Stimulated activated CD4-positive, alpha-beta T cell treated with anti-CD3 and anti-CD28 coated beads, TNF-alpha, amount 100 ng/mL, for 24 hours (primary cell): ENCODE measurements around the gene SCAPER.
"Not testable (repeated sequence)": the region's sequence is repeated elsewhere in the genome, so short reads cannot be mapped to it uniquely, and the experiment has no call there.

ENCODE experiments used
- DNase-seq, 3 experiments: peaks; one replicate each; pipeline ENCODE4 v3.0.0-alpha.2; 2020; ENCODE audit warnings: low read depth in 3 of 3

The SCAPER gene

DNA sequence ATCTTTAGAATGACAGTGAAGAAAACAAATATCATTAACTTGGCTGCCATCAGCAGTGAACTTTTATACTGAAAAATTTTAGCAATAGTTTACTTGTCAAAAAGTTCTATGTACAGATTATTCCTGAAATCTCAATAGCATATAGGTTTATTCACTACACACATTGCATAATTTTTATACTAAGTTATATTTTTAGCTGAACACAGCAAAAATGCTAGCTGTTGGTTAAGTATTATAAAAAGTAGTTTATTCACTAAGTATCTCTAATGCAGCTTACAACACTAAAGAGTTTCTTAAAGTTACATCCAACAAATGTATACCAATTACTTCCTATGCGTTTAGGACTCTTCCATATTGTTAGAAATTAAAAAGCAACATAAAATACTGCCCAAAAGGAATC, 131.9 kb downstream of the SCAPER start:
- DNase-seq, result no peak

DNA sequence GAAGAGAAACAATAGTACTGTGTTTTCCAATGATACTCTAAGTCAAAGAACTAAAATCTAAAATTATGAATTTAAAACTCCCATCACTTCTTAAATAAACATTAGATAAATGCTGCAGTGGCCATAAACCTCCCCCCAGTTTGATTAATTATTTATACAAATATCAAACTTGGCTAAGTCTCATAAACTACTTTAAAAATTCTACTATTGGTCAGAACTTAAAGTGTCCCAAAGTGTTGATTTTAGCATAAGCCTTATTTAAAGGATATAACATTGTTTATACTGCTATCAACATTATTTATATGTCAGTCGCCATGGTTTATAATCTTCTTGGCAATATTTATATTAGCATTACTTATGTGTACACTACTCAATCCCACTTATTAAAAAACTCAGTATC, 132.4 kb downstream of the SCAPER start:
- DNase-seq, result no peak

- DNase-seq, result no peak
Measured at GRCh38 chr15:76764004-76764403, 141.1 kb downstream of the SCAPER start.

- no peak for DNase-seq
Measured at GRCh38 chr15:76763554-76763953, 141.6 kb downstream of the SCAPER start.

GRCh38 chr15:76756381-76756780, 148.8 kb downstream of the SCAPER start:
- no peak for DNase-seq

DNA sequence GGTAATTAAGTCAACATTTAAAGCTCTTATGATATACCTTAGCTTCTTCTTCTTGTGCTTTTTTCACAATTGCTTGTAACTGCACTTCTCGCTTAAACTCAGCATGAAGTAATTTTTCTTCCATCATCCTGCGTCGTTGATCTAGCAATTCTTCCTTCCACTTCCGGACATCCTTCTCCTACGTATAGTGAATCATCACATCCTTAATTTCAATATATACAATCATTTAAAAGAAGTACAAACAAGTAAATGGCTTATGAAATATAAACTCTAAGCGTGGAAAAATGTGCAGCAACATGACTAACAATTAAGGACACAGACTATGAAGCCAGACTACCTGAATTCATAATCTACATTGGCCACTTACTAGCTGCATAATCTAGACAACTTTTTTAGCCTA, 151.4 kb downstream of the SCAPER start:
- no peak for DNase-seq

DNA sequence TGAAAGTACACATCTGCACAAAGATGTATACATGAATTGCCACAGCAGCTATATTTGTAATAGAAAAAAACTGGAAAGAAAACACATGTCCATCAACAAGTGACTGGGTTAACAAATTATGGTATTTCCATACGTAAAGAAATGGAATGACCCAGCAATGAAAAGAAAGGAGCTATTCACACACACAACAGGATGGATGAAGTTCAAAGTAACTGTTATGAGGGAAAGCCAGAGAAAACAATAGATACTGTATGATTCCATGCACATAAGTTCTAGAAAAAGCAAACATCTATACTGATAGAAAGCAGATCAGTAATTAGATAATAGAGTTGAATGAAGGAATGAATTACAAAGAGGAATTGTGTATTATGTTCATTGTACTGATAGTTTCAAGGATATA, 152.0 kb downstream of the SCAPER start:
- no peak for DNase-seq

- peak in 1 of 3 experiments; percentile 12 for DNase-seq
Measured at GRCh38 chr15:76752549-76752948, 152.6 kb downstream of the SCAPER start.

DNA sequence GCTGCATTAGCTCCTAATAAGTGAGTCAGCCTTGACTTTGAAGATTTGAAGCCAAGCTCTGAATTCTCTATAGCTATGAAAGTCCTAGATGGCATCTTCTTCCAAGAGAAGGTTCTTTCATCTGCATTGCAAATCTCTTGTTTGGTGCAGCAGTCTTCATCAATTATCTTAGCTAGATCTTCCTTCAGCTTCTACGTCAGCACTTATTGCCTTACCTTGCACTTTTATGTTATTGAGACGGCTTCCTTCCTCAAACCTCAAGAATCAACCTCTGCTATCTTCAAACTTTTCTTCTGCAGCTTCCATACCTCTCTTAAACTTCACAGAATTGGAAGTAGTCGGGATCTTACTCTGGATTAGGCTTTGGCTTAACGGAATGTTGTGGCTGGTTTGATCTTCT, 167.6 kb downstream of the SCAPER start:
- no peak for DNase-seq

- peak in 1 of 3 experiments; percentile 2 for DNase-seq
Measured at GRCh38 chr15:76732321-76732720, 172.8 kb downstream of the SCAPER start.

DNA sequence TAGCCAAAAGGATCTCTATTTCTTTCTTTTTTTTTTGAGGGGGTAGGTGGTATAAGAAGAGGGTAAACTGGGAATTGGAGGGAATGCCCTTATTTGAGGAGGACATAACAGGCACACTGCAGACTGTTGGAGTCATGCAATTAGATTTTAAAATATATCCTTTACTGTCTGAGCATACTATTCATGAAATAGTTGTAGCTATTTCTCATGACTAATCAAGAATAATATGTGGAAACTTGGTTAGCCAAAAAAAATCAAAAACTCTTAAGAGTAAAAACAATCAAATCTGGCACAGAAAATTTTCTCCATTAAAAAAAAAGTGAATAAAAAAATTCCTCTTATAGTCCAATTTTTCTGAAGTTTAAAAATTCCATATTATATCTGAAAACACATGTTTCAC, 174.9 kb downstream of the SCAPER start:
- DNase-seq, result no peak

GRCh38 chr15:76718863-76719262, 186.3 kb downstream of the SCAPER start:
- DNase-seq, result no peak

DNA sequence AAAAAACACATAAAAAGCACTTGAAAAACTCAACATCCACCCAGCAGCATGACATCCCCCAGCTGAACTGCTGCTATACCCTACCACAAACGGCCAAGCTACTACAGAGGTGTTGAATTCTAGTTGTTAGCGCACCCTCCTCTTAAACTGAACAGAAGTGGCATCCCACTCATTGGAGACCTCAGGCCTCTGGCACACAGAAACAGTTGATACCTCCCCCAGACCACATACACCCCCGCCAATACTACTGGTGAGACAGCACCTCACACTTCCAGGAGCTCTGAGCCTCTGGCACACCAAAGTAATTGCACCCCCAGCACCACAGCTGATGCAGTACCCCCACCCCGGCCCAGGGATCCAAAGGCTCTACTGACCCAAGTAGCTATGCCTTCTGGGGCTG, 190.2 kb downstream of the SCAPER start:
- no peak for DNase-seq

GRCh38 chr15:76711351-76711827, 193.8 kb downstream of the SCAPER start:
- DNase-seq, result no peak

GRCh38 chr15:76704032-76704431, 201.1 kb downstream of the SCAPER start:
- DNase-seq, result not testable (repeated sequence)

DNA sequence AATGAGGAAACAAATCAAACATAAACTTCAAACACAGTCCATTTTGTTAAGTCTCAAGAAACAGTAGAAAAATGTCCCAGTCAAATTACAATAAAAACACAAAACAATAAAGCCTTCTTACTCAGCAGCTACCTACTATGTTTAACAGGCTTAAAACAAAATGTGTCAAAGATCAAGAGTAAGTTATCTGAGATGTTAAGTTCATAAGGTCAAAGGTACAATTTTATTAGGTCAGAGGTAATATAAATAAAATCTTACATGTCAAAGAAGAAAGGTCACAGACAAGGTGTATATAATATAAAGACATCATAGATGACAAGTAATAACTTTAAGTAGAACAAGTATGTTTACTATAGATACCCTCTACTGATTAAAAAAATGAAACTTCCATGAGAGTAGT, 208.3 kb downstream of the SCAPER start:
- no peak for DNase-seq

DNA sequence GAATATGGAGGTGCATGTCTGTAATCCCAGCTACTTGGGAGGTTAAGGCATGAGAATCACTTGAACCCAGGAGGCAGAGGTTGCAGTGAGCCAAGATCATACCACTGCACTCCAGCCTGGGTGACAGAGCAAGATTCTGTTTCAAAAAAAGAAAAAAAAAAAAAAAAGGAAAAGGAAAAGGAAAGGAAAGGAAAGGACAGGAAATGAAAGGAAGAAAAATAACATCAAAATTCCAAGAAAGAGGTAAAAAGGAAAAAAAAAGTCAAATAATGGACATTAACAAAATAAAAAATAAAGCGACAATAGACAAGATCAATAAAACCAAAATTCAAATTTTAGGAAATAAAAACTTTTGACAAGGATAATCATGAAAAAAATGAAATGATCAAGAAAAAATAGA, 212.6 kb downstream of the SCAPER start:
- DNase-seq, result not testable (repeated sequence)

DNA sequence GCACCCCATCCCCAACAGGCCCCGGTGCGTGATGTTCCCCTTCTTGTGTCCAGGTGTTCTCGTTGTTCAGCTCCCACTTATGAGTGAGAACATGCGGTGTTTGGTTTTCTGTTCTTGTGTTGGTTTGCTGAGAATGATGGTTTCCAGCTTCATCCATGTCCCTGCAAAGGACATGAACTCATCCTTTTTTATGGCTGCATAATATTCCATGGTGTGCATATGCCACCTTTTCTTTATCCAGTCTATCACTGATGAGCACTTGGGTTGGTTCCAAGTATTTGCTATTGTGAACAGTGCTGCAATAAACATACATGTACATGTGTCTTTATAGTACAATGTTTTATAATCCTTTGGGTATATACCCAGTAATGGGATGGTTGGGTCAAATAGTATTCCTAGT, 217.5 kb downstream of the SCAPER start:
- not testable (repeated sequence) for DNase-seq

GRCh38 chr15:76684002-76684401, 221.1 kb downstream of the SCAPER start:
- no peak for DNase-seq

DNA sequence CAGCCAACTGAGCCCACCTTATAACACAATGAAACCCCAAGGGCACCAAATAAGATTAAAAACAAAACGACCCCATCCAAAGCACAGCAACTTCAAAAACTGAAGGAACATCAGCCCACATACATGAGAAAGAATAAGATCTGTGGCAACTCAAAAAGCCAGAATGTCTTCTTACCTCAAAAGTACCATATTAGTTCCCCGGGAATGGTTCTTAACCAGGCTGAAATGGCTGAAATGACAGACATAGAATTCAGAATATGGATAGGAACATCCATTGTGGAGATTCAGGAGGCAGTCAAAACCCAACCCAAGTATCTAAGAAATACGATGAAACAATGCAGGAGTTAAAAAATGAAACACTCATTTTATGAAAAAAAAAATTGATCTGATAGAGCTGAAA, 222.3 kb downstream of the SCAPER start:
- no peak for DNase-seq

DNA sequence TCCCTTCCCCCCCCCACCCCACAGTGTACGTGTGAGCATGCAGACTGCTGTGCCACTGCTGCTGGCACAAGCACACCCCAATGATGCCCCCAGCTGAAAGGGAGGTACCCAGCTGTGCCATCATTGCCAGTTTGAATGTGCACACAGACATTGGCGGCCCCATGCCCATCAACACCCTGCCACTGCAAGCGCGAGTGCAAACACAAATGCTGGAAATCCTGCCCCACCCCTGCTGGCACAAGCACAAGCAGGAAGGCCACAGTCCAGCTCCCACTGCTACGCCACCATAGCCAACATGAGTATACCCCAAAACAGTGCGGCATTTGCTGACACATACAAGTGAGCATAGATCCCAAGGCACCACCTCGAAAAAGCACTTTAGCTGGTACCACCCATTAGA, 222.9 kb downstream of the SCAPER start:
- no peak for DNase-seq

DNA sequence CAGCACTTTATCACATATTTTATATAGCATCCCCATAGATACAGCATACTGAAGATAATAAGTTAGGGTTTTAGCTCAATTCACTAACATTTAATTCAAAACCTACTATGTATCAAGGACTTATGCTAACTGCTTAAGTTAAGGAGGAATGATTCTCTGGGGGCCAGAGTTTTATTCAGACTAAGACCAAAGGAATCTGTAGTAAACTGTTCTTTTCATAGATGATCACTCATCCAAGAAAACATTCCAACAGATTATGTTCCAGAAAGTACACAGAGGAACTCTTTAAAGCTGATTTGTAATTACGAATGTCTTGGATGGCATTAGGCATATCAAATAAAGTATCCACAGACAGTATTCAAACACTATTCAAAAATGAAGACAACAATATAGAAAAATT, 226.4 kb downstream of the SCAPER start:
- DNase-seq, result no peak

- DNase-seq, result no peak
Measured at GRCh38 chr15:76674883-76675282, 230.3 kb downstream of the SCAPER start.

DNA sequence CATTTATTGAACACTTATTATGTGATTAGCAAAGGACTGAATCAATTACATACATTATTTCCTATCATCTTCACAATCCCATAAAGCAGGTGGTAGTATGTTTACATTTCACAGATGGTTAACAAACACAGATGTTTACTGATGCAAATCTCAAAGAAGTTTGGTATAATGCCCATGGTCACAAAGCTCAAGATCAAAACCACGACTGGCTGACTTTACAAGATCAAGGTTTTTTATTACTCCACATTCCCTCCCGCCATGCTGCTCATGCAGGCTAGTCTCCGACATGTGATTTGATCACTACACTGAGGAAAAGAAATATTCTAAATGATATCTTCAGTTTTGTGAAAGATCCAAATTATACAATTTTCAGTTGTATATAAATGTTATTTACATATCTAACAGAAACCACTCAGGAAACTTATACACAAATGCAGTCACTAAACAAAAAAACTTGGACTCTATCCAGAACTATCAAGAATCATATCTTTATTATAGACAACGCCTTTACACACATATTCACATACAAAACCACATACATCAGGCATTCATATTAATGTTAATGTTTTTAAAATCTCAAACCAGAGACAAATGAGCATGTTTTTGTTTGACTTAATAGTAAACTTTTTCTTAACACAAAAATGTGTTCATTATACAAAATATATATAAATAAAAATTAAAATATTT, 235.5 kb downstream of the SCAPER start:
- no peak for DNase-seq
